ENCODE data around the gene WSCD2. TPM values are rescaled to one million over a fixed set of nuclear protein-coding genes. Genes with fewer than 3 reads are reported as not detected.

The WSCD2 gene
- total RNA-seq, 4 donors from 2014 or later: 6.7 TPM; not detected in 3

DNA sequence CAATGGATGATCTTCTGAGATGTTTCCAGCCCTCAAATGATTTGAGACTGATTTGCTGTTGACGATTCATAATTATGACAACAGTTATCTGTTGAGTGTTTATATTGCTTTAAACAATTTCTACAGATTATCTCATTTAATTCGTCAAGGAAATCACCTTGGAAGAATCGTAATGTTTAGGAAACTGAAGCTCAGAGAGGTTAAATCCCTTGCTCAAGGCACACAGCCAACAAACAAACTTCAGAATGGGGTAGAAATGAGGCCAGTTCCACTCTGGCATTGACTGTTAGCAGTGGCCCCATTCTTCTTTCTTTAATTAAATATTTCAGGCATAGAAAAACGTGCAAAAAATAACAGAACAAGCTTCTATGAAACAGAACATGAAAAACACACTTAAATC, 4.0 kb upstream of the WSCD2 start:
- no peak for TF ChIP-seq POLR2A (IDR thresholded peaks at IDR 0.05)
- TF ChIP-seq, protein P1, sequence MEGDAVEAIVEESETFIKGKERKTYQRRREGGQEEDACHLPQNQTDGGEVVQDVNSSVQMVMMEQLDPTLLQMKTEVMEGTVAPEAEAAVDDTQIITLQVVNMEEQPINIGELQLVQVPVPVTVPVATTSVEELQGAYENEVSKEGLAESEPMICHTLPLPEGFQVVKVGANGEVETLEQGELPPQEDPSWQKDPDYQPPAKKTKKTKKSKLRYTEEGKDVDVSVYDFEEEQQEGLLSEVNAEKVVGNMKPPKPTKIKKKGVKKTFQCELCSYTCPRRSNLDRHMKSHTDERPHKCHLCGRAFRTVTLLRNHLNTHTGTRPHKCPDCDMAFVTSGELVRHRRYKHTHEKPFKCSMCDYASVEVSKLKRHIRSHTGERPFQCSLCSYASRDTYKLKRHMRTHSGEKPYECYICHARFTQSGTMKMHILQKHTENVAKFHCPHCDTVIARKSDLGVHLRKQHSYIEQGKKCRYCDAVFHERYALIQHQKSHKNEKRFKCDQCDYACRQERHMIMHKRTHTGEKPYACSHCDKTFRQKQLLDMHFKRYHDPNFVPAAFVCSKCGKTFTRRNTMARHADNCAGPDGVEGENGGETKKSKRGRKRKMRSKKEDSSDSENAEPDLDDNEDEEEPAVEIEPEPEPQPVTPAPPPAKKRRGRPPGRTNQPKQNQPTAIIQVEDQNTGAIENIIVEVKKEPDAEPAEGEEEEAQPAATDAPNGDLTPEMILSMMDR (IDR thresholded peaks at IDR 0.05): no peak
- Histone ChIP-seq H3K4me1 (peaks cover 0 to 6% (median 3%) of the 10 kb centered on the region in 4 donors), H3K27ac (no peak overlapping the region), H3K9me3 (no peaks in the 10 kb centered on the region), H3K27me3 (peaks cover 0 to 5% of the 10 kb centered on the region in 2 donors), H3K4me3 (no peak overlapping the region), H3K36me3 (no peaks in the 10 kb centered on the region)
- DNase-seq: no peak

DNA sequence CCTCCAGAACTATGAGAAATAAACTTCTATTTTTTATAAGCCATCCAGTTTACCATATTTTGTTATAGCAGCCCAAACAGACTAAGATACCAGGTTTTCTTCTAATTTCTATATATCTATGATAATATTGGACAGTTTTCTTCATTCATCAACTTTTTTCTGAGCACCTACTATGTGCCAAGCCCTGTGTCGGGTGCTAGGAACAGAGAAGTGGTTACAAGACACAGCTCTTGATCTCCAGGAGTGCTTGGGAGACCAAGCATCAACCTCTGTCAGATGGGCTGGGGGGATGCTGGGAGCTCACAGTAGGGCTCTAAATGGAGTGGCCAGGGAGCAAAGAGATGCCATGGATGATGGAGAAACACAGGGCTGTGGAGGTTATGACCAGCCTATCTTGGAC, 2.9 kb upstream of the WSCD2 start:
- Histone ChIP-seq H3K4me1 (peaks cover 0 to 6% (median 3%) of the 10 kb centered on the region in 4 donors), H3K27ac (no peak overlapping the region), H3K36me3 (no peaks in the 10 kb centered on the region), H3K27me3 (peaks cover 0 to 5% of the 10 kb centered on the region in 2 donors), H3K4me3 (no peak overlapping the region), H3K9me3 (no peaks in the 10 kb centered on the region)
- TF ChIP-seq, protein P1 (IDR thresholded peaks at IDR 0.05): no peak
- TF ChIP-seq POLR2A (IDR thresholded peaks at IDR 0.05): no peak
- no peak for DNase-seq

DNA sequence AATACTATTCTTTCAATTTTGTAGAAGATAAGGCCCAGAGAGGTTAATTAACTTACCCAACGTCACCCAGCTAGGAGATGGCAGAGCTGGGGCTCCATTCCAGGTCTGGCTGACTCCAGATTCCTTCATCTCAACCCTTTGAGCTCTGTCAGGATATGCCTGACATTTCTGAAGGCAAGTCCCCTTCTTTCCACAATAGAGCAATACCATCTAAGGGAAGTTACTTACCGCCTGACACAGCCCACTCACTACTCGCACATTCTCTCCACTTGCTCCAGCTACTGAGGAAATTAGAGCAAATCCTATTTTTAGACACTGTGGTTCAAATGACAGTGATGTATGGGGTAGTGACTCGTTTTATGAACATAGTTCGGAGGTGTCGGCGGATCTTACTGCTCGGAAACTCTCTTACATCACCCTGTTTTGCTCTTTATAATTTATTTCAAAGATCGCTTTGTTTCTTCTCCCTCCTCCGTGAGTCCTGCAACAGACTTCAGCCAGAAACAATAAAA, 2.0 kb upstream of the WSCD2 start:
- Histone ChIP-seq H3K4me3 (no peak overlapping the region), H3K27ac (no peak overlapping the region), H3K9me3 (no peaks in the 10 kb centered on the region), H3K4me1 (peaks cover 0 to 6% (median 3%) of the 10 kb centered on the region in 4 donors), H3K27me3 (peaks cover 0 to 5% of the 10 kb centered on the region in 2 donors), H3K36me3 (no peaks in the 10 kb centered on the region)
- no peak for DNase-seq
- TF ChIP-seq POLR2A (IDR thresholded peaks at IDR 0.05): no peak
- TF ChIP-seq, protein P1 (IDR thresholded peaks at IDR 0.05): no peak

DNA sequence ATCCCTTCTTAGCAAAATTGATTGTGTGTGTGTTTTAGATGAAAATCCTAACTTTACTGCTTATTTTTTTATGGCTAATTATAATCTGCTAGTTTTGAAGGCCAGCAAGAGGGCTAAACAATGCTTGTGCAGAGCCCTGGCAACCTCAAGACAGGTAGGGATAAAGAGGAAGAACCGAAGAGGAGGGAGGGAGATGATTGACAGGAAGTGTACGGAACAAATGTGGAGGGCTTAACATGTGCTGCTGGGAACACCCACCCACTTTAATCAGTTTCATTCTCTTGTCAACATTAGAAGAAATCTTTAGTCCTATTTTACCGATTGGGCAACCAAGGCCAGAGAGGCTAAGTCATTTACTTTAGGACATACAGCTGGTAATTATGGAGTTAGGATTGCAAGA, 1.4 kb upstream of the WSCD2 start:
- Histone ChIP-seq H3K36me3 (no peaks in the 10 kb centered on the region), H3K27ac (no peak overlapping the region), H3K9me3 (no peaks in the 10 kb centered on the region), H3K4me1 (peaks cover 0 to 6% (median 3%) of the 10 kb centered on the region in 4 donors), H3K4me3 (no peak overlapping the region), H3K27me3 (peaks cover 0 to 5% of the 10 kb centered on the region in 2 donors)
- no peak for TF ChIP-seq POLR2A (IDR thresholded peaks at IDR 0.05)
- TF ChIP-seq, protein P1 (IDR thresholded peaks at IDR 0.05): no peak
- DNase-seq: no peak

DNA sequence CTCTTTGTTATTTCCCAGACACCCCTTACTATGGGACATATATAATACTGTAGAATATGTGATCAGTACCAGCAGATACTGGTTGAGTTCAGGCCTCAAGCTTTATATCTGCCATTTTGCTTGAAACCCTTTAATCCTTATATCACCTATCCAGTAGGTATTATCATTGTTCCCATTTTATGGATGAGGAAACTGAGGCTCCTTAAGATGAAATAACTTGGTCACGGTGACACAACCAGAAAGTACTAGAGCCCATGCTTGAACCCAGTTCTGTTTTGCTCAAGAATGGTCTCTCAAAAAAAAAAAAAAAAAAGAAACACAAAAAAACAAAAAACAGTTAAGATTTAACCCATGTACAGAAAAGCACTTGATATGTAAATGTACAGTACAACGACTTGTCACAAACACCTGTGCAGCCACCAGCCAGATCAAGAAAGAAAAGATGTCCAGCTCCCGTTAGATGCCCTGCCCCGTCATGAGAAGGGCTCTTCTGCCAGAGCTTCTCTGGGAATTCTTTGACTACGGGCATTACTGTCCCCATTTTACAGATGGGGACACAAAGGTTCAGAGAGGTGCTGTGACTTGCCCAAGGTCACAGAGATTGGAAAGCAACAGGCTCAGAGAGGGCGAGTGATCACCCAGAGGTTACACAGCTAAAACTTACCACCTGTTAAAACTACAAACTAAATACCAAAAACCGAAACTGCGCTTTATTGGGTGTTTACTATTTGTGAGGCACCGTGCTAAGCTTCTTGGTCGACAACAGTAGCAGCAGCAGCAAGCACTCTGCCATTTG, 669 bp upstream of the WSCD2 start:
- H3K4me1 ChIP-seq: peaks cover 0 to 6% (median 3%) of the 10 kb centered on the region in 4 donors
- H3K27me3 ChIP-seq: peaks cover 0 to 5% of the 10 kb centered on the region in 2 donors
- H3K4me3 ChIP-seq: peak overlapping the region in 2 of 4 donors; percentile 44 to 50
- no peaks in the 10 kb centered on the region for H3K36me3 ChIP-seq
- no peak for TF ChIP-seq POLR2A (IDR thresholded peaks at IDR 0.05)
- TF ChIP-seq, protein P1 (IDR thresholded peaks at IDR 0.05): no peak
- no peak for DNase-seq
- H3K27ac ChIP-seq: no peak overlapping the region
- H3K9me3 ChIP-seq: no peaks in the 10 kb centered on the region

Data from Peyer's patch (tissue), 4 donors.